T-helper 17 cell (primary cell): ENCODE results near the gene PDCD1LG2. TPM values are rescaled to one million over a fixed set of nuclear protein-coding genes. Genes with fewer than 3 reads are reported as not detected.

Source experiments
- total RNA-seq, 4 donors: library from RNA in 2 of 4; stranded (reverse) in 2 of 4; gene quantifications; one replicate each; pipeline ENCODE4 v1.2.3 and lab custom pipeline; 2022 to 2026

Gene PDCD1LG2
- total RNA-seq, 2 donors from 2014 or later: 0.50 to 1.1 TPM

Other genes starting within 250 kb of the PDCD1LG2 start
- 1 to 10 TPM; 1.3 to 1.8 TPM for gene RLN2, start 205.8 kb upstream of the PDCD1LG2 start, total RNA-seq
- gene RLN1, start 170.7 kb upstream of the PDCD1LG2 start, total RNA-seq: 1 to 10 TPM in 1 of 2 donors, under 1 TPM in 1; 0.37 to 1.8 TPM
- gene PLGRKT, start 72.6 kb upstream of the PDCD1LG2 start, total RNA-seq: 10 to 100 TPM; 17.4 to 23.5 TPM
- gene CD274, start 60.0 kb upstream of the PDCD1LG2 start, total RNA-seq: 1 to 10 TPM; 4.7 to 6.7 TPM
- gene RIC1, start 118.6 kb downstream of the PDCD1LG2 start, total RNA-seq: 10 to 100 TPM; 19.6 to 24.3 TPM